Epithelial cell of proximal tubule (primary cell): Measurements from ENCODE around the gene ATG10. TPM values are rescaled to one million over a fixed set of nuclear protein-coding genes. Genes with fewer than 3 reads are reported as not detected.
"Not testable (repeated sequence)": the region's sequence is repeated elsewhere in the genome, so short reads cannot be mapped to it uniquely, and the experiment has no call there.

Source experiments
- DNase-seq: peaks from one replicate; pipeline ENCODE4 v3.0.0-alpha.2; 2011; ENCODE audit warnings: low read depth
- H3K4me3 ChIP-seq: 2 replicates; pipeline ENCODE4 v1.5.1; 2011; ENCODE audit warnings: low read depth, mild to moderate bottlenecking, low read length
- total RNA-seq: library from RNA; depleted of rRNA; stranded (reverse); fragments of >200 nt; gene quantifications from 2 replicates; pipeline ENCODE4 v1.2.3, GENCODE V29; 2015
- TF ChIP-seq, protein P1 (sequence below): conservative IDR thresholded peaks from 2 replicates; pipeline ENCODE4 v1.5.1; 2012; ENCODE audit warnings: low read depth, mild to moderate bottlenecking, low read length

The ATG10 gene
- total RNA-seq, 1 donor from 2014 or later = 20.9 TPM

DNA sequence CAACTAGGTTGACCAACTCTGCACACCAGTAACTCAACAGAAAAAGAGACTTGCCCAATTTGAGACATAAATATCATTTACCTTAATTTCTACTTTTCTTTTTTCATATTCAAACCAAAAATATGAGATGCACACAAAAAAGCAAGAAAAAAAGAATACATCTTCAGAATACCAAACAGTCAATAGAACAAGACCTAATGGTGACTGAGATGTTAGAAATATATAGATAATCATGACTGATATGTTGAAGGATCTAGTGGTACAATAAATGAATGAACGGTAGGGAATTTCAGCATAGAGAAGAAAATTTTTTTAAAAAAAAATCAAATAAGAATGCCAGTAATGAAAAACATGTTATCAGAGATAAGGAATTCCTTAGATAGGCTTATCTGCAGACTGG lies 29.1 kb upstream of the ATG10 start:
- H3K4me3 ChIP-seq = no peak overlapping the region
- DNase-seq = no peak
- TF ChIP-seq, protein P1, sequence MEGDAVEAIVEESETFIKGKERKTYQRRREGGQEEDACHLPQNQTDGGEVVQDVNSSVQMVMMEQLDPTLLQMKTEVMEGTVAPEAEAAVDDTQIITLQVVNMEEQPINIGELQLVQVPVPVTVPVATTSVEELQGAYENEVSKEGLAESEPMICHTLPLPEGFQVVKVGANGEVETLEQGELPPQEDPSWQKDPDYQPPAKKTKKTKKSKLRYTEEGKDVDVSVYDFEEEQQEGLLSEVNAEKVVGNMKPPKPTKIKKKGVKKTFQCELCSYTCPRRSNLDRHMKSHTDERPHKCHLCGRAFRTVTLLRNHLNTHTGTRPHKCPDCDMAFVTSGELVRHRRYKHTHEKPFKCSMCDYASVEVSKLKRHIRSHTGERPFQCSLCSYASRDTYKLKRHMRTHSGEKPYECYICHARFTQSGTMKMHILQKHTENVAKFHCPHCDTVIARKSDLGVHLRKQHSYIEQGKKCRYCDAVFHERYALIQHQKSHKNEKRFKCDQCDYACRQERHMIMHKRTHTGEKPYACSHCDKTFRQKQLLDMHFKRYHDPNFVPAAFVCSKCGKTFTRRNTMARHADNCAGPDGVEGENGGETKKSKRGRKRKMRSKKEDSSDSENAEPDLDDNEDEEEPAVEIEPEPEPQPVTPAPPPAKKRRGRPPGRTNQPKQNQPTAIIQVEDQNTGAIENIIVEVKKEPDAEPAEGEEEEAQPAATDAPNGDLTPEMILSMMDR = no peak

DNA sequence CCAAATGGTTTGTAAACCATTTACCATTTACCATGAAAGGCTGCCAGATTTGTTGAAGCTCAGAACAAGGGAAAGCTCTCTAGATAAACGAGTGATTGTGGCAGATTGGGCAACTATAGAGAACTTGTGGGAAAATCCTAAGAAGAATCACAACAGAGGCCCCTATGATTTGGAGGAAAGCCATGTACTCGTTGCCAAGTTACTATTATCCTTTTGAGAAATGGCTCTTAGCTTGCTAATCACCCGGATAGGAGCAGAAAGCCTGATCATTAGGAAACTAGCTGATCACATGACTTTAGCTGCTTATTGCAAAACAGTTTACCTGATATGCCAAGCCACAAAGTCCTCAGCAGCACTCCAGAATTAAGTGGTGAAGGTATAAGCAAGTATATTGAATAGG lies 23.5 kb upstream of the ATG10 start:
- DNase-seq = peak; percentile 41
- no peak overlapping the region for H3K4me3 ChIP-seq
- TF ChIP-seq, protein P1 = no peak

DNA sequence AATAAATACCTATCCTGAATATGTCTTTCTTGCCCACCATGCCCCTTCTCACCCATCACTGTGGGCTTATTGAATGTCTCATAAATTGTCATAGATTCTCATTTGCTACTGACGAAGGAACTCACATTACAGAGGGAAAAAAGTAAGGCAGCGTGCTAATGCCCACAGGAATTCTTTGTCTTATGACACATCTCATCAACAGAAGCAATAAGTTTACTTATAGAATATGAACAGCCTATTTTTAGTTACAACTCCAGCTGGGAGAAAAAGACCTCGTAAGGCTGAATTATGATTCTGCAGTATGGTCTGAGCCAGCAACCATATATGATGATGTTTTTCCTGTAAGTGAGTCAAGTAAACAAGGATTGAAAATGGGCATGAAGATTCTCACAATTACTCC lies 22.4 kb upstream of the ATG10 start:
- no peak for DNase-seq
- TF ChIP-seq, protein P1 = no peak

DNA sequence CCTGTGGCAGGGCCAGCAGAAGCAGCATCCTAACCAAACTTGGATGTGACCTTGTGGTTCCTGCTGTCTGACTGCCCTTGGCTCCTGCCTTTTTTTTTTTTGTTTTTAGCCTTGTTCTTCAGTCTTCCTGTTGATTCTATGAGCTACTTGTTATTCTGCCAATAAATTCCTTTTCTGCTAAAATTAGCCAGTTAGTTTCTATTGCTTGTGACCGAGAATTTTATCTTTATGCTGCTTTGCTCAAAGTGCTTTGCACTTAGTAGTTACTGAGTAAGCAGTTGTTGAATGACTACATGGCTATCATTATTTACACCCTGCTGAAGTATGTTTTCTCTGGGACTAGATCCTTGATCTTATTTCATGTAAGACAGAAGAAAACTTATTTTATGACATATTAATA lies 20.8 kb upstream of the ATG10 start:
- no peak for DNase-seq
- TF ChIP-seq, protein P1 = no peak
- no peak overlapping the region for H3K4me3 ChIP-seq

More for the DNA sequence above, 22.4 kb upstream of the ATG10 start:
- H3K4me3 ChIP-seq = no peak overlapping the region

DNA sequence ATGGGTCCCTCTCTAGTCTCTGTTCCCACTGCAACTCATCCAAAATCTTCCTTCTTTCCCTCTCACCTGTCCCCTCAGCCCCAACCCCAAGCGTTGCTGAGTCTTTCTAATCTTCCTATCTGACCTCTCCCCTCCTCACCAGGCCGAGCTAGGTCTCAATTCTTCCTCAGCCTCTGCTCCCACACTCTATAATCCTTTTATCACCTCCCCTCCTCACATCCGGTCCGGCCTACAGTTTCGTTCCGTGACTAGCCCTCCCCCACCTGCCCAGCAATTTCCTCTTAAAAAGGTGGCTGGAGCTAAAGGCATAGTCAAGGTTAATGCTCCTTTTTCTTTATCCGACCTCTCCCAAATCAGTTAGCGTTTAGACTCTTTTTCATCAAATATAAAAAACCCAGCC lies 17.0 kb upstream of the ATG10 start:
- DNase-seq, H3K4me3 ChIP-seq: not testable (repeated sequence)

DNA sequence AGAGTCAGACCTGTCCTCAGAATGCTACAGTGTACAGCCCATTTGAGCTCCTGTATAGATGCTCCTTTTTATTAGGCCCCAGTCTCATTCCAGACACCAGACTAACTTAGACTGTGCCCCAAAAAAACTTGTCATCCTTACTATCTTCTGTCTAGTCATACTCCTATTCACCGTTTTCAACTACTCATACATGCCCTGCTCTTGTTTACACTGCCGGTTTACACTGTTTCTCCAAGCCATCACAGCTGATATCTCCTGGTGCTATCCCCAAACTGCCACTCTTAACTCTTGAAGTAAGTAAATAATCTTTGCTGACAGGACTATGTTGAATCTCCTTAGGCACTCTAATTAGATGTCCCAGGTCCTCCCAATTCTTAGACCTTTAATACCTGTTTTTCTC lies 13.7 kb upstream of the ATG10 start:
- H3K4me3 ChIP-seq, DNase-seq: not testable (repeated sequence)

DNA sequence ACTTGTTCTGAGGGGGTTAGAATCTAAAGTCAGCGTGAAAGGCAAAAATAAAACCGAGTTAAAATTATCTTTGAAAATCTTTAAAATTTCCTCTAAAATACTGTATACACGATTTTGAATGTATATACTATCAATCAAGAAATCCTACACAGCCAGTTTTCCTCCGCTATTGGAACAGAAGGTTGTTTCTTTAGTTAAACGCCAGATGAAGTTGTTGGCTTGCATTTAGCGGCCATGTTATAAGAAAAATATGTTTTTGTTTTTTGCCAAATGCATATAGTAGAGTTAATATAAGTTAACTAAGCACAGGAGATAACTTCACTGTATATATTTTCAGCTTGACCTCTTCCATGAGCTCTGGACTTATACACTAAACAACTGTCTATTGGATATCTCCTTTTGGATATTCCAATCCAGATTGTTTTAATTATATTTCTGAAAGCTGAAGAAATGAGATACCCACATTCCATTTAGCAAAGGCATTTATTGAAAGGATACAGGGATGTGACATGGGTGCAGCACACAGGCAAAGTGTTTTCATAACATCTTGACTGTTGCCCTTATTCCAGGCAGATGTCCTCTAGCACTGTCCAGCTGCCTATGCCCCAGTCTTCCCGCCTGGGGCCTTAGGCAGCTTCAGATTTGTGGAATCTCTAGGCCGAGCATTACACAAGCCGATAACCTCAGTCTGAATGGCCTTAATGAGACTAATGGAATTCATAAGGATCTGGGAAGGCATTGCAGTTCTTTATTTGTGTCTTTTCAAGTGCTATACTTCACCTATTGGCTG lies 10.0 kb upstream of the ATG10 start:
- no peak for DNase-seq
- TF ChIP-seq, protein P1 = no peak

DNA sequence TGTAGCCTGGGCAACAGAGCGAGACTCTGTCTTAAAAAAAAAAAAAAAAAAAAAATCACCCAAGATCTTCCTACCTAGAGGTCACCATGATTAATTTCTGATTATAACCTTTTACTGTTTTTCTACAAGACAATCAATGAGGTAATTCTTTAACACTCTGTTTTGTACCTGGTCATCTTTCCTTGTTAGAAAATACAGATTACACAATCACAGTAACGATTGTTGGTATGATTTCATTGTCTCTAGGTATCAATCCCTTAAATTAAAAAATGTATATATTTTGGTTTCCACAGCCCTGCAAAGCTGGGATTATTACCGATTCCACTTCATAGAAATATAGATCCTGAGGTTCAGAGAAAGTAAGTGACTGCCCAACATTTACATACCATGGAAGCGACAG lies 8.3 kb upstream of the ATG10 start:
- DNase-seq = no peak
- TF ChIP-seq, protein P1 = no peak
- H3K4me3 ChIP-seq = no peak overlapping the region

More for the DNA sequence above, 10.0 kb upstream of the ATG10 start:
- H3K4me3 ChIP-seq = no peak overlapping the region
